Suprapubic skin (tissue), 4 donors: Measurements from ENCODE around the gene TRMT61A. TPM values are rescaled to one million over a fixed set of nuclear protein-coding genes. Genes with fewer than 3 reads are reported as not detected.

Source experiments
- DNase-seq, 2 donors: peaks; one replicate each; pipeline ENCODE4 v3.0.0-alpha.2; 2019; ENCODE audit warnings: low spot score in 2 of 2
- H3K27ac ChIP-seq: fragments of 200-600 bp; sonication (generic); one replicate; pipeline ENCODE4 v1.5.1; 2019
- H3K27me3 ChIP-seq: fragments of 200-600 bp; sonication (generic); one replicate; pipeline ENCODE4 v1.5.1; 2019
- H3K36me3 ChIP-seq: fragments of 200-600 bp; sonication (generic); one replicate; pipeline ENCODE4 v1.5.1; 2019
- H3K4me1 ChIP-seq: fragments of 200-600 bp; sonication (generic); one replicate; pipeline ENCODE4 v1.5.1; 2019
- H3K4me3 ChIP-seq: fragments of 200-600 bp; sonication (generic); one replicate; pipeline ENCODE4 v1.5.1; 2019; ENCODE audit warnings: mild to moderate bottlenecking
- H3K9me3 ChIP-seq: fragments of 200-600 bp; sonication (generic); one replicate; pipeline ENCODE4 v1.5.1; 2019
- CTCF ChIP-seq, 2 donors: fragments of 200-600 bp in 1 of 2; fragments of 450-650 bp in 1 of 2; sonication (generic) in 1 of 2; IDR thresholded peaks; one replicate each; pipeline ENCODE4 v1.5.1; 2016 to 2019; ENCODE audit warnings: antibody characterized with exemption in 2 of 2, mild to moderate bottlenecking in 1 of 2, moderate library complexity in 1 of 2
- EP300 ChIP-seq: sonication (generic); formaldehyde crosslinking; IDR thresholded peaks from one replicate; pipeline ENCODE4 v1.6.1; 2017; ENCODE audit warnings: antibody characterized with exemption
- POLR2A ChIP-seq, 2 donors: fragments of 450-650 bp; IDR thresholded peaks; one replicate each; pipeline ENCODE4 v1.6.1; 2017; ENCODE audit warnings: antibody characterized with exemption in 2 of 2, mild to moderate bottlenecking in 2 of 2, moderate library complexity in 2 of 2
- POLR2AphosphoS5 ChIP-seq, 3 donors: sonication (generic); formaldehyde crosslinking; IDR thresholded peaks; one replicate each; pipeline ENCODE4 v1.6.1; 2017; ENCODE audit warnings: antibody characterized with exemption in 3 of 3
- WGBS: methylation state at CpG from one replicate; pipeline ENCODE4 v1.1.5; 2018; 5-methylcytosine and 5-hydroxymethylcytosine counted together
- total RNA-seq, 4 donors: library from RNA; depleted of rRNA; stranded (reverse); fragments of >200 nt; gene quantifications; one replicate each; pipeline ENCODE4 v1.1.0, GENCODE V29; 2016

The TRMT61A gene
- total RNA-seq, 4 donors from 2014 or later: 15.9 to 21.9 (median 18.5) TPM

GRCh38 chr14:103584326-103584915 lies 55.4 kb downstream of the TRMT61A start:
- Histone ChIP-seq H3K9me3 (no peaks in the 10 kb centered on the region), H3K4me3 (no peak overlapping the region), H3K4me1 (peaks cover 15% of the 10 kb centered on the region), H3K27me3 (no peaks in the 10 kb centered on the region), H3K27ac (no peak overlapping the region), H3K36me3 (peaks cover 16% of the 10 kb centered on the region)
- TF ChIP-seq POLR2A (IDR thresholded peaks at IDR 0.05) (no peak), POLR2AphosphoS5 (IDR thresholded peaks at IDR 0.05) (no peak), CTCF (IDR thresholded peaks at IDR 0.05) (no peak), EP300 (no peak)
- DNase-seq: no peak
- 88% methylated on average over 11 of the region's 11 CpGs for whole genome bisulfite sequencing

Other genes starting within 250 kb of the TRMT61A start
- 100 to 1,000 TPM; 167 to 241 (median 194) TPM for gene EIF5, start 195.0 kb upstream of the TRMT61A start, total RNA-seq
- 10 to 100 TPM; 44.6 to 95.2 (median 57.2) TPM for gene MARK3, start 143.8 kb upstream of the TRMT61A start, total RNA-seq
- 100 to 1,000 TPM; 107 to 172 (median 128) TPM for gene CKB, start 6.4 kb upstream of the TRMT61A start, total RNA-seq
- gene BAG5, start 33.5 kb downstream of the TRMT61A start, total RNA-seq: 10 to 100 TPM; 30.2 to 55.1 (median 39.9) TPM
- 10 to 100 TPM; 17.1 to 30.3 (median 21.9) TPM for gene COA8, start 33.8 kb downstream of the TRMT61A start, total RNA-seq
- gene KLC1, start 100.0 kb downstream of the TRMT61A start, total RNA-seq: 100 to 1,000 TPM; 195 to 421 (median 214) TPM
- gene XRCC3, start 186.3 kb downstream of the TRMT61A start, total RNA-seq: 10 to 100 TPM in 3 of 4 donors, 1 to 10 TPM in 1; 7.5 to 20.5 (median 19.5) TPM
- gene ZFYVE21, start 186.6 kb downstream of the TRMT61A start, total RNA-seq: 100 to 1,000 TPM; 168 to 190 (median 177) TPM